Stimulated activated CD8-positive, alpha-beta memory T cell treated with anti-CD3 and anti-CD28 coated beads, Interleukin-15, amount 100 ng/mL, for 1 hour (primary cell): ENCODE results near the gene ERMAP.
"Not testable (repeated sequence)": the region's sequence is repeated elsewhere in the genome, so short reads cannot be mapped to it uniquely, and the experiment has no call there.

ENCODE experiments used
- DNase-seq: peaks from one replicate; pipeline ENCODE4 v3.0.0-alpha.2; 2020; ENCODE audit warnings: low read depth

ERMAP gene

DNA sequence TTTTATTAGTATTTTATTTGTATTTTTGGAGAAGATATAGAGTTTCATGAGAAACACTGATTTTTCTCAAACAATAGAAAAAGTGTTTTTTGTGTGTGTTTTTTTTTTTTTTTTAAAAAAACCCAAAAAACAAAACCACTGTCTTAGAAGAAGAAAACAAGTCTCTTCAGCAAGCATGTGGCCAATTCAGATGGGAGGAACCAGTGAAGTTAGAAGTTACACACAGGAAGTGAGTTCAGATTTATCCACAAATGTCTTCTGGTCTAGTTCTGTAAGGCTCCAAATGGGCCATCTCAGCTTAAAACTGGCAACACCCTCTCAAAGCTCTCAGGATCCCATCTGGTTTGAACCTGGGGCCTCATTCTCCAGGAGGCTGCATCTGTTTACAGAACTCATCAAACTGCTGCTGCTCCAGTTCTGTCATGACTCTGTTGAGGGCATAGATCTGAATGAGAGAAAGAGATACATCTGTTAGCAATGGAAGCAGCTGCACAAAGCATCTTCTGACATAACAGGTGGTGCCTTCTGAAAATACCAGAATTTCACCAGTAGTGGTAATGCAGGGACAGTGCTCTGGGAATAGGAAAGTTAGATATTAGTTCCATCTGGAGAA lies 9.8 kb upstream of the ERMAP start:
- no peak for DNase-seq

DNA sequence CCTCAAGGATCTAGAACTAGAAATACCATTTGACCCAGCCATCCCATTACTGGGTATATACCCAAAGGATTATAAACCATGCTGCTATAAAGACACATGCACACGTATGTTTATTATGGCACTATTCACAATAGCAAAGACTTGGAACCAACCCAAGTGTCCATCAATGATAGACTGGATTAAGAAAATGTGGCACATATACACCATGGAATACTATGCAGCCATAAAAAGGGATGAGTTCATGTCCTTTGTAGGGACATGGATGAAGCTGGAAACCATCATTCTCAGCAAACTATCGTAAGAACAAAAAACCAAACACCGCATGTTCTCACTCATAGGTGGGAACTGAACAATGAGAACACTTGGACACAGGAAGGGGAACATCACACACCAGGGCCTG lies 2.1 kb upstream of the ERMAP start:
- DNase-seq, result not testable (repeated sequence)

GRCh38 chr1:42815941-42816584 lies 859 bp upstream of the ERMAP start:
- DNase-seq, result no peak

- no peak for DNase-seq
These were observed 482 bp downstream of the ERMAP start for GRCh38 chr1:42817440-42817767.

- DNase-seq, result no peak
These were observed 1.1 kb downstream of the ERMAP start for GRCh38 chr1:42817976-42818375.

DNA sequence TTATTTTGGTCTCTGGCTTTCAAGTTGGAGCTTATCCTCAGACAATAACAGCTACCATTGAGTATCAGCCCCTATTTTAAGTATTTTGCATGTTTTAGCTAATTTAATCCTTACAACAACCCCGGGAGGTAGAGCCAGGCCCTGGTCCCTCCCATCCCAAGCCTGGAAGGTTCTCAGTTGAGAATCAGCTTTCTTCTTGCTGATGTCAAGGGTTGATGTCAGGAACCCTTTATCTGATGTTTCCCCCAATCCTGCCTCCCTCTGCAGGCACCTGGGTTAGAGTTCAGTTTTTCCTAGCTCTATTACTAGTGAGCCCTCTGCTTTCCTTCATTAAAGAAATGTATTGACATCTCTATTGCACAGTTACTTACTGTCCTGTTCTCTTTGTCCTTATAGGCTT lies 3.9 kb downstream of the ERMAP start:
- DNase-seq, result no peak

GRCh38 chr1:42821690-42822089 lies 4.8 kb downstream of the ERMAP start:
- DNase-seq, result no peak

GRCh38 chr1:42822800-42823392 lies 6.0 kb downstream of the ERMAP start:
- no peak for DNase-seq

DNA sequence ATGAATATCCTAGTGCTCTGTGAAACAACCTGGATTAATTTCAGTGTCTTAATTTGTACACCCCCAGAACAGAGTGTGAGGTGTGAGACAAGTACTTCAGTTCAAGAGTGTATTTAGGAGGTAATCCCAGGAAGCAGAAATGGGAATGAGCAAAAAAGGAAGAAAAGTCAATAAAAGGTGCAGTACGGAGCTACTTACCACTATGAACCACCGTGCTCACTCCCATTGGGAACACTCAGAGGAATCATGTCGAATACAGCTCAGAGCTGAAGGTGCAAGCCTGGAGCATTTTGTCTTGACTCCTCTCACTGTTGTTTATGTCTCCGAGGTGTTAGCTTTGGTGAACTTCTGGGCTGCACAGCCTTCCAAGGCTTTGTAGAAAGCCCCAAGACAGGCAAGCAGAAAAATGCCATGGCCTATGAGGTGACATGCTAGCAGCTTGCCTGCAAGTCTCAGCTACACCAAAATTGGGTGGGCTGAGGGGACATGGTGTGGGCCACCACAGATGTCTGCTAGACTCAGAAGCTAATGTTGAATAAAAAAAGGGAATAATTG lies 7.6 kb downstream of the ERMAP start:
- DNase-seq, result no peak

DNA sequence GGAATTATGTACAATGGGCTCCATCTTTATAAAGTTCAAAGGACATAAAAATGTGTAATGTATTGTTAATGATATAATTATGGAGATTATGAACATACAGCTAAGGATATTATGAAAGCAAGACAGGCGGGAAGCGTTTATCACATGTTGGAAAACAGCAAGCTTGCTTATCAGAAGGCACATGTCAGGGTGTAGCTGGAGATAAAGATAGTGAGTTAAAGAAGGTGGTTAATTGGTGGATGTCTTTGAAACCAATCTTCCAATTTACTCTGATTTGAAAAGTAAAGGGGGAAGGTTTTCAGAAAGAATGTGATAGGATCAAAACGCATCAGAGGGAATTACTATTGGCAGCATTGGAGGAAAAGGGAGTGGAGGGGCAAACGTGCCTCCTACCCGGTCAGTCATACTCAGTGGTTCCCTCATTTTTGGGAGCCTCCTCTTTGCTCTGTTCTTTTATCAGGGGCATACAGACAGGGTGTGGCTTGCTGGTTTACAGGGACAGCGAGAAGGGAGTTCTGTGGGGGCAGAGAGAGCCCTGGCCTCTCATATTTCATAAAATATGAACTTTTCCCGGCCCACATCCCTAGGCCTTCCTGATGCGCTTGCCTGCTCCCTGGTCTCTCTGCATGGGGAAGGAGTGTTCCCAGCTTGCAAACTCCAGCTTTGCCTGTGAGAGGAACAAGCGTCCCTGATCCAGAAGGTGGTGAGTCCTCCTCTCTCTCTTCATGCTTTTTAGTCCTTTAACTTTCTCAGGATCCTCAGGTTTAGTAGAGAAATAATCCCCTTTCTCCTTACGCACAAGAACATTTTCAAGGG lies 8.3 kb downstream of the ERMAP start:
- no peak for DNase-seq

- DNase-seq, result no peak
These were observed 13.7 kb downstream of the ERMAP start for GRCh38 chr1:42830631-42831030.

- DNase-seq, result no peak
These were observed 14.4 kb downstream of the ERMAP start for GRCh38 chr1:42831273-42831672.

GRCh38 chr1:42832641-42833240 lies 15.8 kb downstream of the ERMAP start:
- DNase-seq, result no peak

GRCh38 chr1:42833981-42834380 lies 17.1 kb downstream of the ERMAP start:
- DNase-seq, result no peak

DNA sequence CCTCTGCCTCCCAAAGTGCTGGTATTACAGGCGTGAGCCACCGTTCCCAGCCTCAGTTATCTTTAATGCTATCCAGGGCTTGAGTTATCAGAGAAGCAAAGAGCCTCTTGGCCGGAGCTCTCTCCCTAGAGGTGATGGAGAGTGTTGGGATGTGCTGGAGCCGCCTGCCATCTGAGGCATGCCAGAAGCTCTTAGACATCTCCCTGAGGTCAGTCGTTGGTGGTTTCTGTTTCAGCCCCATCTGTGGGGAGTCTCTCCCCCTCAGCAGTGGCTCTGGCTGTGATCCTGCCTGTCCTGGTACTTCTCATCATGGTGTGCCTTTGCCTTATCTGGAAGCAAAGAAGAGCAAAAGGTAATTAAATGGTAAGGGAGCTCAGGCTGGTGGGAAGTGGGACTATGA lies 17.9 kb downstream of the ERMAP start:
- DNase-seq, result no peak

DNA sequence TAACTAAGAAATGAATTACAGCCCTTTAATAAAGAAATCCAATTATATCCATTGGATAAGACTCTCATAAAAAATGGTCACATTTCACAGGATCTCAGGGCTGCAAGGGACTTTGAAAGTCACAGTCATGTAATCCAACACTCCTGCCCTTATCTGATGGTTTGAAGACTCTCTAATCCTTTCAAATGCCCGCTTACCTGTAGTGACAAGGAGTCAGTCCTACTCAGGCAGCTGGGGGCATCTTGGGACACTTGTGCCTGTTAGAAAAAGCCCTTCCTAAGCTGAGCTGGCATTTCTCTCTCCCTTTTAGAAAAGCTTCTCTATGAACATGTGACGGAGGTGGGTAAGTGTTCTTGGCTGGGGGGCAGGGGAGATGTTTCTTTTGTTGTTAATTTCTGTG lies 18.5 kb downstream of the ERMAP start:
- no peak for DNase-seq

- no peak for DNase-seq
These were observed 20.8 kb downstream of the ERMAP start for GRCh38 chr1:42837709-42838108.

DNA sequence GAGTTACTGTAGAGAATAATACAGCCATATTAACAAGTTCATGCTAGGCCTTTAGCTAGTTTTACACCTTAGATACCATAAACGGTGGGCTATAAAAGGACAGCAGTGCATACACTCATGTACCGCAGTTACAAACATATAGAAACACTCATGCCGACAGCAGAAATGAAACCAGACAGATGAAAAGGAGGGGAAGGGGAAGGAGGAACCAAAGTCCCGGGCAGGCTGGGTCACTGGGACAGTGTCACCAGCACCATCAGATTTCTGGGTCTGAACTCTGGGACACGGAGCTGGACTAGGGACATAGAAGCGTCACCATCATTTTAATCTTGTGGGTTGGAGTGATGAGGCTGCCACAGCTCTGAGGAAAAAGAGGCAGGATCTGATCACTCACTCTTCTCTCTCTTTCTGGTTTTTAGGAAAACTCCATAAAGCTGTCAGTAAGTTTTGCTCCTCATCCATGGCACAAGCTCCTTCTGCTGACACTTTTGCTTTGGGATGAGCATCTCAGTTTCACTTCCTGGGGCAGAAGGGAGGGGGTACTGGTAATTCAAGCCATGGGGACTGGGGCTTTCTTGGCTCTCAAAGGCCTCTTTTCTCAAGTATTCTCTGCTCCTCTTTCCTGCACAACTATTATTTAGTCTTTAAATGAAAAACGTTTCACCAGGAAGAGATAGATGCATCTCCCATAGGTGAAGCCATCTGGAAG lies 21.7 kb downstream of the ERMAP start:
- no peak for DNase-seq

GRCh38 chr1:42841010-42841409 lies 24.1 kb downstream of the ERMAP start:
- DNase-seq, result no peak

- no peak for DNase-seq
These were observed 24.7 kb downstream of the ERMAP start for GRCh38 chr1:42841440-42842147.

GRCh38 chr1:42844592-42845140 lies 27.7 kb downstream of the ERMAP start:
- DNase-seq, result no peak
